Spleen (tissue), 11 donors: ENCODE results near the gene DNAJC28. TPM values are rescaled to one million over a fixed set of nuclear protein-coding genes. Genes with fewer than 3 reads are reported as not detected.

ENCODE experiments used
- DNase-seq: peaks from one replicate; pipeline ENCODE4 v3.0.0-alpha.2; 2020
- H3K27ac ChIP-seq, 8 donors: fragments of 200-600 bp; sonication (generic) in 7 of 8; 1 replicate in 4 of 8; 2 replicates in 4 of 8; pipeline versions ENCODE4 v1.5.0 to v1.8.0; 2016 to 2021; ENCODE audit warnings: inconsistent platforms in 4 of 8, mild to moderate bottlenecking in 4 of 8, moderate library complexity in 1 of 8
- H3K27me3 ChIP-seq, 7 donors: fragments of 200-600 bp; sonication (generic) in 6 of 7; replicated peaks in 1 of 7; 1 replicate in 4 of 7; 2 replicates in 3 of 7; pipeline versions ENCODE4 v1.5.0 to v1.8.0; 2016 to 2021; ENCODE audit warnings: inconsistent platforms in 3 of 7, mild to moderate bottlenecking in 1 of 7
- H3K36me3 ChIP-seq, 6 donors: fragments of 200-600 bp; sonication (generic) in 5 of 6; 1 replicate in 4 of 6; 2 replicates in 2 of 6; pipeline versions ENCODE4 v1.5.0 to v1.8.0; 2016 to 2021; ENCODE audit warnings: inconsistent platforms in 2 of 6
- H3K4me1 ChIP-seq, 6 donors: fragments of 200-600 bp; sonication (generic) in 5 of 6; 1 replicate in 3 of 6; 2 replicates in 3 of 6; pipeline versions ENCODE4 v1.5.0 to v1.8.0; 2016 to 2021; ENCODE audit warnings: inconsistent platforms in 3 of 6
- H3K4me3 ChIP-seq, 8 donors: fragments of 200-600 bp; sonication (generic) in 7 of 8; 1 replicate in 4 of 8; 2 replicates in 4 of 8; pipeline versions ENCODE4 v1.5.0 to v1.8.0; 2016 to 2021; ENCODE audit warnings: inconsistent platforms in 4 of 8, mild to moderate bottlenecking in 4 of 8, moderate library complexity in 2 of 8
- H3K9me3 ChIP-seq, 8 donors: fragments of 200-600 bp; sonication (generic) in 7 of 8; 1 replicate in 4 of 8; 2 replicates in 4 of 8; pipeline versions ENCODE4 v1.5.0 to v1.8.0; 2016 to 2021; ENCODE audit warnings: inconsistent platforms in 4 of 8
- CTCF ChIP-seq, 11 experiments: fragments of 200-600 bp in 7 of 11; fragments of 450-650 bp in 4 of 11; sonication (generic) in 4 of 11; IDR thresholded peaks in 8 of 11; conservative IDR thresholded peaks in 3 of 11; 1 replicate in 7 of 11; 2 replicates in 4 of 11; pipeline versions ENCODE4 v1.4.0 to v1.8.0; 2016 to 2021; ENCODE audit warnings: antibody characterized with exemption in 11 of 11, inconsistent platforms in 4 of 11, mild to moderate bottlenecking in 1 of 11
- POLR2A ChIP-seq, 3 donors: fragments of 450-650 bp; IDR thresholded peaks; one replicate each; pipeline ENCODE4 v1.5.1; 2017; ENCODE audit warnings: antibody characterized with exemption in 3 of 3, mild to moderate bottlenecking in 1 of 3
- POLR2AphosphoS5 ChIP-seq, 3 donors: sonication (generic); formaldehyde crosslinking; IDR thresholded peaks; one replicate each; pipeline ENCODE4 v1.5.1; 2017; ENCODE audit warnings: antibody characterized with exemption in 3 of 3
- WGBS, 5 donors: extraction: QIAGEN DNeasy Blood & Tissue Kit in 3 of 5; methylation state at CpG; one replicate each; pipeline versions ENCODE4 v1.1.5 to v1.1.7; 2013 to 2018; 5-methylcytosine and 5-hydroxymethylcytosine counted together
- intact Hi-C: fragments of 100-400 bp; cut with DNase I; formaldehyde crosslinking; loops from one replicate; pipeline ENCODE4 v1.15.0; 2023; ENCODE audit warnings: low total_unique reads
- polyA plus RNA-seq, 3 donors: library from polyadenylated mRNA; stranded (reverse); fragments of 200-250 nt; gene quantifications; one replicate each; pipeline ENCODE4 v1.2.1, GENCODE V29; 2013
- total RNA-seq, 7 donors: library from RNA; depleted of rRNA in 3 of 7; stranded (reverse); fragments of >200 nt in 3 of 7; fragmentation: NEBNext Ultra II Directional in 4 of 7; extraction: Animal tissue kit (Norgen Biotek cat#: 25700) in 4 of 7; gene quantifications; one replicate each; pipeline versions ENCODE4 v1.1.0 to v1.2.1, GENCODE V29; 2016 to 2021
- donor health status: healthy with polysubstance abuse.
- donor health status: DM: no; HTN: no; CAD: no; lungs with moderate emphysema.
- donor health status: DM: no; HTN: no; CAD: no.
- donor health status: Bipolar disorder and iron deficiency.
- donor health status: healthy.
- donor health status: DM: no; HTN: no; CAD: no.
- donor health status: DM: yes; HTN: yes; CAD: no.

The DNAJC28 gene
- total and polyA plus RNA-seq, 10 donors = 0.42 to 4.6 (median 1.4) TPM

GRCh38 chr21:33537212-33537611, 45.7 kb upstream of the DNAJC28 start:
- no peaks in the 10 kb centered on the region for H3K9me3 ChIP-seq
- no peak overlapping the region for H3K27ac ChIP-seq
- WGBS, 5 donors = 91 to 98% (median 97%) methylated on average over 2 of the region's 2 CpGs
- intact Hi-C loops = no loop called here
- peaks cover 0 to 35% (median 23%) of the 10 kb centered on the region in 6 donors for H3K4me1 ChIP-seq
- peaks cover 0 to 73% (median 59%) of the 10 kb centered on the region in 6 donors for H3K36me3 ChIP-seq
- H3K27me3 ChIP-seq = no peaks in the 10 kb centered on the region
- no peak overlapping the region for H3K4me3 ChIP-seq
- TF ChIP-seq CTCF (IDR thresholded peaks at IDR 0.05 in 8 of 11, conservative IDR thresholded peaks at IDR 0.05 in 3 of 11) (no peak), POLR2A (IDR thresholded peaks at IDR 0.05) (no peak), POLR2AphosphoS5 (IDR thresholded peaks at IDR 0.05) (no peak)
- no peak for DNase-seq

GRCh38 chr21:33531007-33531406, 39.5 kb upstream of the DNAJC28 start:
- Histone ChIP-seq H3K27me3 (no peaks in the 10 kb centered on the region), H3K4me1 (peaks cover 0 to 7% (median 0%) of the 10 kb centered on the region in 6 donors), H3K9me3 (no peaks in the 10 kb centered on the region), H3K27ac (no peak overlapping the region), H3K4me3 (no peak overlapping the region), H3K36me3 (peaks cover 0 to 100% (median 87%) of the 10 kb centered on the region in 6 donors)
- WGBS, 5 donors = 93 to 97% (median 93%) methylated on average over 3 of the region's 3 CpGs
- intact Hi-C loops = no loop called here
- no peak for DNase-seq
- no peak for TF ChIP-seq POLR2AphosphoS5 (IDR thresholded peaks at IDR 0.05)

GRCh38 chr21:33522953-33523349, 31.4 kb upstream of the DNAJC28 start:
- TF ChIP-seq POLR2AphosphoS5 (IDR thresholded peaks at IDR 0.05) = no peak
- no peak for TF ChIP-seq POLR2A (IDR thresholded peaks at IDR 0.05)
- no peaks in the 10 kb centered on the region for H3K9me3 ChIP-seq
- DNase-seq = no peak
- no peak overlapping the region for H3K4me3 ChIP-seq
- H3K36me3 ChIP-seq = peaks cover 0 to 88% (median 61%) of the 10 kb centered on the region in 6 donors
- peaks cover 0 to 4% (median 1%) of the 10 kb centered on the region in 6 donors for H3K4me1 ChIP-seq
- no peak overlapping the region for H3K27ac ChIP-seq
- intact Hi-C loops = no loop called here
- 37 to 77% (median 55%) methylated on average over 1 of the region's 1 CpG for WGBS, 5 donors
- H3K27me3 ChIP-seq = no peaks in the 10 kb centered on the region

- 86 to 93% (median 90%) methylated on average over 5 of the region's 5 CpGs for WGBS, 5 donors
- Histone ChIP-seq H3K4me1 (peaks cover 0 to 4% (median 1%) of the 10 kb centered on the region in 6 donors), H3K4me3 (no peak overlapping the region), H3K36me3 (peaks cover 0 to 88% (median 61%) of the 10 kb centered on the region in 6 donors), H3K27me3 (no peaks in the 10 kb centered on the region), H3K27ac (no peak overlapping the region), H3K9me3 (no peaks in the 10 kb centered on the region)
- DNase-seq = no peak
- intact Hi-C loops = no loop called here
- TF ChIP-seq POLR2A (IDR thresholded peaks at IDR 0.05) (no peak), POLR2AphosphoS5 (IDR thresholded peaks at IDR 0.05) (no peak), CTCF (IDR thresholded peaks at IDR 0.05 in 8 of 11, conservative IDR thresholded peaks at IDR 0.05 in 3 of 11) (no peak)
Measured at GRCh38 chr21:33522297-33522952, 30.9 kb upstream of the DNAJC28 start.

- TF ChIP-seq POLR2AphosphoS5 (IDR thresholded peaks at IDR 0.05) (no peak), CTCF (IDR thresholded peaks at IDR 0.05 in 8 of 11, conservative IDR thresholded peaks at IDR 0.05 in 3 of 11) (no peak), POLR2A (IDR thresholded peaks at IDR 0.05) (no peak)
- H3K27me3 ChIP-seq = no peaks in the 10 kb centered on the region
- intact Hi-C loops = no loop called here
- 90 to 98% (median 94%) methylated on average over 4 of the region's 4 CpGs for WGBS, 5 donors
- H3K36me3 ChIP-seq = peaks cover 6 to 88% (median 69%) of the 10 kb centered on the region in 6 donors
- H3K4me3 ChIP-seq = no peak overlapping the region
- H3K4me1 ChIP-seq = peaks cover 0 to 9% (median 2%) of the 10 kb centered on the region in 6 donors
- H3K9me3 ChIP-seq = no peaks in the 10 kb centered on the region
- no peak for DNase-seq
- H3K27ac ChIP-seq = no peak overlapping the region
Measured at GRCh38 chr21:33518899-33519298, 27.4 kb upstream of the DNAJC28 start.
